Measurements from ENCODE around the gene SLC17A2.

The SLC17A2 gene

GRCh38 chr6:25919657-25920056, 10.8 kb downstream of the SLC17A2 start:
- DNase-seq (ENCODE audit: low read depth) = no peak

DNA sequence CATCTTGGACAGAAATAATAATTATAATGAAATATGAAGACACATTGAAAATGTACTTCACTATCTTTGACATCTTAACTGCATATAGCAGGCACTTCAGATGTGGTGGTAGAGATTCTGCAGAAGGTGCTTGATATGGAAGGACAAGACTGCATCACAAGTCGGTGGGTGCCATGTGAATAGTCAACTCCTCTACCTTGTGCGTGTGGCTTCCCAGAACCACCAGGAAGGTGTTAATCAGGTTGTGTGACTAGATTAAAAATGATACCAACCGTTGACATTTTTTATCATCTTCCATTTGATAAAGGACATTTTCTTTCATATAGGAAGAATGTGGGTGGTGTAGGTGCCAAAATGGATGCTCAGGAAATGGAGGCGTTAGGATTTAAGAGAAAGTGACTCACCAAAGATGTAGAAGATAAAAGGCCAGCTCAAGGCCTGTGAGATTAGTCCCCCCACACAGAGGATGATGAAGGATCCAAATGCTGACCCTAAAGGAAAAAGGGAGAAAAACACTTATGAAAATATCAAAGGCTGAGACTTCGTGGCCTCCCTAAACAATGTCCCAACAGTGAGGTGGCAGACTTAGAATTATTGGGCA, 12.3 kb downstream of the SLC17A2 start:
- DNase-seq (ENCODE audit: low read depth) = no peak

DNA sequence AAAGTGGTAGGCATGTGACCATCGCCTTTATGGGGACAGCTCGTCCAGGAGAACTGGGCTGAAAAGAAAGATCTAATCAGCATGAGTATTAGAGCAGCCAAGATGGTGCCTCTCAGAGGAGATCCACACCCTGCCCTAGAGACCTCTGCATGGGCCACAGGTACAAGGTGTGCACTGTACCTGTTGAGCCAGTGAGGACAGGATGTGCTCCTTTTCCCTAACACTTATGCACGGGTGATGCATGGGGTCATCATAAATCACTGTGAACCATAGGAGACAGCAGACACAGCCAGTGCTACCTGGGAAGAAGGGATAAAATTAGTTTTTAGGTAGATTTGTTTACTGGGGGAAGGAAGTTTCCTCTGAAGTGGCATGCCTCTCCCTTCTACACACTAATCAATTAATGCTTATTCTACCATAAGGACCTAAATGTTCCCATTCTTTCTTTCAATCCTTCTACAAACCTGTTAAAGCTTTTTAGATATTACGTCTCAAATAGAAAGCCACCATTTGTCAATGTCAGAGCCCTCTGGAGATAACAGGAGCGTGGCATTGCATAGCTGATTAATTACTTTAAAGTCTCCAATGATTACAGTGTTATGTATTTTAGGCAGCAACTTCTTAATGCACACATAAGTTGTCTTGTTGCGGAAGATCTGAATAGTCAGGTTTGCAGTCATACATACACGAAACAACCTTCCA, 13.6 kb downstream of the SLC17A2 start:
- no peak for DNase-seq (ENCODE audit: low read depth)

DNA sequence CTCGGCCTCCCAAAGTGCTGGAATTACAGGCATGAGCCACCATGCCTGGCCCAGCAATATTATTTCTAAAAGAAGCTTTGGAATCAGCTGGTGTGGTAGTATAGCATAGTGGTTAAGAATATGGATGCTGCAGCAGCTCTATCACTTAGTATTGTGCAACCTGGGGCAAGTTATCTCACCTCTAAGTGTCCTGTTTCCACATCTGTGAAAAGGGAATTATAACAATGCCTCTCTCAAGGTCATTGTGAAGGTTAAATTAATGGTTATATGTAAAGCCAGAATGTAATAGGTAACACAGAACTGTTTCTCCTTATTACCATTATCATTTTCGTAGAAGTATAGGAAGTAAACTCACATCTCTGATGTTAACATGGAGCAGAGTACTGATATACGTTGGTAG, 14.2 kb downstream of the SLC17A2 start:
- no peak for DNase-seq (ENCODE audit: low read depth)

- DNase-seq (ENCODE audit: low read depth) = no peak
Measured at GRCh38 chr6:25913741-25914140, 16.8 kb downstream of the SLC17A2 start.

GRCh38 chr6:25911351-25911750, 19.1 kb downstream of the SLC17A2 start:
- no peak for DNase-seq (ENCODE audit: low read depth)

DNA sequence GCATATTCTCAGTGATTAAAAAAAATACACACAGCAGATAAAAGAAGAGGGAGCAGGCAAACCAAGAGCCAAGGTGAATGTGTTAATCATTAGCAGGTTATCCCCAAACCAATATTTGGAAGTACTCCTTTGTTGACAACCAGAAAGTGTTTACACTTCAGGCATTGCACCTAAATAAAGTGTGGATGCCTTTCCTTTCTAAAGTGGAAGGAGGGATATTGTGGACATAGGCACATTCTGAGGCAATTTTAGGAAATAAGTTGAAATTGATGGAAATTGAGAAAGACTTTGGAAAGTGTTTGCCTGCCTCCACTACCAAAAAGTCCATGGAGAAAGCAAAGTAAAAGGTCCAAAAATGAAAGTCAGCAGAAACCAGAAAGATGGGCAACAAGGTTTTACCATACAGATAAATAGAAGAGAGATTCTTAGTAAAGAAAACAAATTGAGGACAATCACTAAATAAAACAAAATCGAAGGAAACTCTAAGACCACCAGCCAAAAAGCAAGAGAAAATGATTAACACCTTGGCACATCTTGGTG, 22.9 kb downstream of the SLC17A2 start:
- no peak for DNase-seq (ENCODE audit: low read depth)

- no peak for DNase-seq (ENCODE audit: low read depth)
Measured at GRCh38 chr6:25903467-25904099, 26.9 kb downstream of the SLC17A2 start.

DNA sequence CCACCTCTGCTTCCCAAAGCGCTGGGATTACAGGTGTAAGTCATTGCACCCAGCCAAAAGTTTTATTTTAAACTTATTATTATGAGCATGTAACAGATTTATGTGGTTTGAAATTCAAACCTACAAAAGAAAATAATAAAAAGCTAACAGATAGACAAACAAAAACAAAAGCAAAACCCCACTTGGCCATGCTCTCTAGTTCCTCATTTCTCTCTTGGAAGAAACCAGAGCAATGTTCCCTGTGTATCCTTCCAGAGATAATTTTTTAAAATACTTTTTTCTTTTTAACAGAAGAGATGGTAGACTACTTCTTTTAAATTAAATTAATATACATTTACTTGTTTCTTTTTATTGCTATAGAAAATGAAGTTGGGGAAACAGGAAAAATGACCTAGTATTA, 28.4 kb downstream of the SLC17A2 start:
- no peak for DNase-seq (ENCODE audit: low read depth)

- no peak for DNase-seq (ENCODE audit: low read depth)
Measured at GRCh38 chr6:25900843-25901242, 29.6 kb downstream of the SLC17A2 start.

- no peak for DNase-seq (ENCODE audit: low read depth)
Measured at GRCh38 chr6:25899580-25900408, 30.7 kb downstream of the SLC17A2 start.

GRCh38 chr6:25899123-25899522, 31.4 kb downstream of the SLC17A2 start:
- no peak for DNase-seq (ENCODE audit: low read depth)

- no peak for DNase-seq (ENCODE audit: low read depth)
Measured at GRCh38 chr6:25898289-25898977, 32.1 kb downstream of the SLC17A2 start.

DNA sequence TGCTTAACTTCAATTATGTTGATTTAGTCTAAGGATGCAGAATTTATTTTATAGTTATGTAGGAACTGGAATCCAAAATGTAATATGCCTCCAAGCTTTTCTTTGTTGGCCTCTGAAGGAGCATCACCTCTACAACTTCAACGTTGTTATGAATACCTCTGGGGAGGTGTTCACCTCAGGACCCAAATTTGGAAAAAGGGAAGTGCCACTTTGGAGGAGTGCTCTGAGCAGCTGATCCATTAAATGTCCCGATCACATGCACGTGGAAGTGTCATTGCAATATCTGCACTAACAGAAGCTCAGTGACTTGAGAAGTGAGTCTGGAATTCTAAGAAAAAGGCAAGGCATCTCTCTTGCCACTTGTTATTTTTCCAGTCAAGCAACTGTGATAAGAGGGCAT, 34.2 kb downstream of the SLC17A2 start:
- no peak for DNase-seq (ENCODE audit: low read depth)

GRCh38 chr6:25895771-25896170, 34.7 kb downstream of the SLC17A2 start:
- DNase-seq (ENCODE audit: low read depth) = no peak

- no peak for DNase-seq (ENCODE audit: low read depth)
Measured at GRCh38 chr6:25893778-25894177, 36.7 kb downstream of the SLC17A2 start.

- no peak for DNase-seq (ENCODE audit: low read depth)
Measured at GRCh38 chr6:25892877-25893276, 37.6 kb downstream of the SLC17A2 start.

- DNase-seq (ENCODE audit: low read depth) = no peak
Measured at GRCh38 chr6:25889877-25890853, 40.3 kb downstream of the SLC17A2 start.

DNA sequence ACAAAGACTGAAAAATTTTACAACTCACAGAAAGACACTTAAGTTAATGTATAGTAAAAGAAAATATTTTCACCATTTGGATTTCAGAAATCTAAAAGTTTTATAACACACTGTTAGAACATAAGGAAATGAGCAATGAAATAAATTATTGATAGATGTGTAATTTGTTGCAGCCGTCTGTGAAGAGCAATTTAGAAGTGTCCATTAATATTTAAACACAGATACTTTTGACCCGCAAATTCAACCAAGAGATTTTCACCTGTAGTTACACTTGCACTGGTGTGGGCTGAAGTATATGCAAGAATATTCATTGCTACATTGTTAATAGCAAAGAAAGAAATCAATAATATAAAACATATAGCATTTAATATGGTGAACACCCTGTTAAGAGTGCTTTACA, 41.9 kb downstream of the SLC17A2 start:
- DNase-seq (ENCODE audit: low read depth) = no peak

- no peak for DNase-seq (ENCODE audit: low read depth)
Measured at GRCh38 chr6:25886066-25886465, 44.4 kb downstream of the SLC17A2 start.

- no peak for DNase-seq (ENCODE audit: low read depth)
Measured at GRCh38 chr6:25883991-25884390, 46.5 kb downstream of the SLC17A2 start.
